Neural progenitor cell (in vitro differentiated cells): Measurements from ENCODE around the gene NXN.

ENCODE experiments used
- EZH2 ChIP-seq: fragments of 200-600 bp; sonication (generic); IDR thresholded peaks from 2 replicates; pipeline ENCODE4 v1.6.1; 2017; ENCODE audit warnings: antibody characterized with exemption, mild to moderate bottlenecking, moderate library complexity
- EZH2phosphoT487 ChIP-seq: fragments of 200-600 bp; sonication (generic); IDR thresholded peaks from 2 replicates; pipeline ENCODE4 v1.6.1; 2017; ENCODE audit warnings: antibody characterized with exemption
- TF ChIP-seq, protein P1 (sequence below): fragments of 200-600 bp; sonication (generic); IDR thresholded peaks from 2 replicates; pipeline ENCODE4 v1.5.1; 2017; ENCODE audit warnings: antibody characterized with exemption, mild to moderate bottlenecking

DNA sequence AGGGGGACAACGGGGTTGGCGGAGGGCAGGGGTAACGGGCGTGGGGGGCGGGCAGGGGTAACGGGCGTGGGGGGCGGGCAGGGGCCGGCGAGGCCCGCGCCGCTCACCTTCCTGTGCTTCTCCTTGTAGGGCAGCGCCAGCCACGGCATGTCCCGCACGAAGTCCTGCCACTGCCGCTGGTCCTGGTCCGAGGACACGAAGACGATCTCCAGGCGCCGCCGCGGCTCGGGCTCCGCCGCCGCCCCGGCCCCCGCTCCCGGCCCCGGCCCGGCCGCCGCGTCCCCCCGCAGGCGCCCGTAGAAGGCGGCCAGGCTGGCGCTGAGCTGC is 401 bp downstream of the NXN start:
- TF ChIP-seq, protein P1, sequence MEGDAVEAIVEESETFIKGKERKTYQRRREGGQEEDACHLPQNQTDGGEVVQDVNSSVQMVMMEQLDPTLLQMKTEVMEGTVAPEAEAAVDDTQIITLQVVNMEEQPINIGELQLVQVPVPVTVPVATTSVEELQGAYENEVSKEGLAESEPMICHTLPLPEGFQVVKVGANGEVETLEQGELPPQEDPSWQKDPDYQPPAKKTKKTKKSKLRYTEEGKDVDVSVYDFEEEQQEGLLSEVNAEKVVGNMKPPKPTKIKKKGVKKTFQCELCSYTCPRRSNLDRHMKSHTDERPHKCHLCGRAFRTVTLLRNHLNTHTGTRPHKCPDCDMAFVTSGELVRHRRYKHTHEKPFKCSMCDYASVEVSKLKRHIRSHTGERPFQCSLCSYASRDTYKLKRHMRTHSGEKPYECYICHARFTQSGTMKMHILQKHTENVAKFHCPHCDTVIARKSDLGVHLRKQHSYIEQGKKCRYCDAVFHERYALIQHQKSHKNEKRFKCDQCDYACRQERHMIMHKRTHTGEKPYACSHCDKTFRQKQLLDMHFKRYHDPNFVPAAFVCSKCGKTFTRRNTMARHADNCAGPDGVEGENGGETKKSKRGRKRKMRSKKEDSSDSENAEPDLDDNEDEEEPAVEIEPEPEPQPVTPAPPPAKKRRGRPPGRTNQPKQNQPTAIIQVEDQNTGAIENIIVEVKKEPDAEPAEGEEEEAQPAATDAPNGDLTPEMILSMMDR = no peak
- no peak for TF ChIP-seq EZH2
- no peak for TF ChIP-seq EZH2phosphoT487
